Endothelial cell of umbilical vein (primary cell): Measurements from ENCODE around the gene CD101. TPM values are rescaled to one million over a fixed set of nuclear protein-coding genes. Genes with fewer than 3 reads are reported as not detected.

Experiments
- BruUV-seq: library from RNA; stranded (reverse); fragments of 400-500 nt; replicated peaks from 2 replicates; lab custom pipeline; 2021; lab: Mats Ljungman, UMichigan
- CTCF ChIA-PET: fragments of 300-600, 350-600 bp; sonication (Branson Sonifier 250); formaldehyde crosslinking; loops from one replicate; lab custom pipeline; 2021; ENCODE audit warnings: antibody characterized with exemption, inconsistent platforms; lab: Charles Lee
- POLR2A ChIA-PET: fragments of 300-600, 350-600 bp; sonication (Branson Sonifier 250); formaldehyde crosslinking; loops from one replicate; lab custom pipeline; 2021; ENCODE audit warnings: antibody characterized with exemption, inconsistent platforms; lab: Charles Lee
- DNase-seq: peaks from one replicate; pipeline ENCODE4 v3.0.0-alpha.2; 2011; ENCODE audit warnings: low read depth, low spot score
- FAIRE-seq: peaks from 2 replicates; lab custom pipeline; 2011; peaks lifted over from hg19 to GRCh38; lab: Jason Lieb, UNC
- H2AFZ ChIP-seq: 2 replicates; pipeline ENCODE4 v1.6.0; 2012; ENCODE audit warnings: low read depth, low read length, control low read depth, inconsistent platforms
- H3K27ac ChIP-seq: 2 replicates; pipeline ENCODE4 v1.5.1; 2011; ENCODE audit warnings: low read depth, mild to moderate bottlenecking, control low read depth, low read length, moderate library complexity; ENCODE audit not compliant: insufficient read depth
- H3K27me3 ChIP-seq, 2 experiments: 2 replicates each; pipeline versions ENCODE4 v1.6.0 to v1.6.1; 2011; ENCODE audit warnings: low read length in 2 of 2, mixed read lengths in 1 of 2; ENCODE audit not compliant: control insufficient read depth in 2 of 2, insufficient read depth in 2 of 2
- H3K36me3 ChIP-seq, 2 experiments: 2 replicates in 1 of 2; 3 replicates in 1 of 2; pipeline ENCODE4 v1.5.1; 2011; ENCODE audit warnings: low read length in 2 of 2, mild to moderate bottlenecking in 1 of 2, moderate library complexity in 1 of 2; ENCODE audit not compliant: control insufficient read depth in 2 of 2, insufficient read depth in 2 of 2; ENCODE audit errors: extremely low read depth in 1 of 2
- H3K4me1 ChIP-seq: 3 replicates; pipeline ENCODE4 v1.5.1; 2011; ENCODE audit warnings: mild to moderate bottlenecking, low read length; ENCODE audit not compliant: control insufficient read depth, insufficient read depth; ENCODE audit errors: extremely low read depth
- H3K4me2 ChIP-seq: 2 replicates; pipeline ENCODE4 v1.6.1; 2011; ENCODE audit warnings: low read length, control low read depth, mixed read lengths; ENCODE audit not compliant: insufficient read depth
- H3K4me3 ChIP-seq, 3 experiments: fragments of 200-600 bp in 1 of 3; sonication (generic), shearing (Covaris generic) in 1 of 3; replicated peaks in 1 of 3; 2 replicates each; pipeline ENCODE4 v1.5.1; 2011 to 2016; ENCODE audit warnings: control low read depth in 3 of 3, low read length in 3 of 3, mild to moderate bottlenecking in 2 of 3, inconsistent platforms in 1 of 3, low read depth in 1 of 3, moderate library complexity in 1 of 3; ENCODE audit not compliant: insufficient read depth in 1 of 3
- H3K79me2 ChIP-seq: 2 replicates; pipeline ENCODE4 v1.6.0; 2012; ENCODE audit warnings: low read length, inconsistent platforms; ENCODE audit not compliant: control insufficient read depth, insufficient read depth
- H3K9ac ChIP-seq: replicated peaks from 2 replicates; pipeline ENCODE3; 2011; ENCODE audit warnings: low read length, control low read depth; ENCODE audit not compliant: insufficient read depth; ENCODE audit errors: extremely low read depth
- H3K9me1 ChIP-seq: replicated peaks from 3 replicates; pipeline ENCODE4 v1.6.0; 2011; ENCODE audit warnings: mild to moderate bottlenecking, low read length; ENCODE audit not compliant: control insufficient read depth, insufficient read depth; ENCODE audit errors: extremely low read depth
- H3K9me3 ChIP-seq: replicated peaks from 2 replicates; pipeline ENCODE4 v1.5.1; 2012; ENCODE audit warnings: low read length, inconsistent platforms; ENCODE audit not compliant: control insufficient read depth, insufficient read depth
- H4K20me1 ChIP-seq: replicated peaks from 2 replicates; pipeline ENCODE3; 2011; ENCODE audit warnings: mild to moderate bottlenecking, low read length; ENCODE audit not compliant: control insufficient read depth, insufficient read depth; ENCODE audit errors: extremely low read depth
- EZH2 ChIP-seq: IDR thresholded peaks from 2 replicates; pipeline ENCODE4 v1.6.1; 2012; ENCODE audit warnings: borderline replicate concordance, low read depth, mild to moderate bottlenecking, moderate library complexity, low read length, inconsistent platforms; ENCODE audit not compliant: severe bottlenecking
- FOS ChIP-seq: IDR thresholded peaks from 2 replicates; pipeline ENCODE4 v1.6.1; 2011; ENCODE audit warnings: mild to moderate bottlenecking, low read length, moderate library complexity, borderline replicate concordance; ENCODE audit not compliant: insufficient read depth
- GATA2 ChIP-seq: IDR thresholded peaks from 2 replicates; pipeline ENCODE4 v1.7.0; 2011; ENCODE audit warnings: low read depth, mild to moderate bottlenecking, moderate library complexity, mixed read lengths, low read length; ENCODE audit not compliant: insufficient read length, insufficient read depth
- JUN ChIP-seq: IDR thresholded peaks from 2 replicates; pipeline ENCODE4 v1.6.1; 2011; ENCODE audit warnings: borderline replicate concordance, low read depth; ENCODE audit not compliant: insufficient read length, insufficient read depth
- MYC ChIP-seq: IDR thresholded peaks from one replicate; pipeline ENCODE4 v1.6.1; 2011; ENCODE audit warnings: mild to moderate bottlenecking, low read depth, low read length
- POLR2A ChIP-seq: IDR thresholded peaks from 2 replicates; pipeline ENCODE4 v1.6.1; 2012; ENCODE audit warnings: low read depth, mild to moderate bottlenecking, control low read depth, low read length
- POLR2AphosphoS5 ChIP-seq: IDR thresholded peaks from 2 replicates; pipeline ENCODE4 v1.6.1; 2012; ENCODE audit warnings: low read depth, mild to moderate bottlenecking, control low read depth, low read length, moderate library complexity; ENCODE audit not compliant: insufficient read depth
- dilution Hi-C: fragments of 300-500 bp; cut with MboI; formaldehyde crosslinking; loops from one replicate; pipeline ENCODE4 v1.15.0; 2019; ENCODE audit warnings: low sequenced_read_pairs; ENCODE audit not compliant: extremely low pct_ligation_motif_present
- intact Hi-C: fragments of 100-400 bp; cut with micrococcal nuclease; formaldehyde crosslinking; loops from one replicate; pipeline ENCODE4 v1.10.0; 2022
- polyA plus RNA-seq, 4 experiments: library from polyadenylated mRNA; depleted of rRNA in 3 of 4; stranded (reverse) in 3 of 4; unstranded in 1 of 4; fragments of >200 nt; gene quantifications; 2 replicates each; pipeline versions ENCODE4 v1.2.1 to v1.2.3, GENCODE V29; 2011 to 2012; ENCODE audit warnings: missing spikeins in 1 of 4
- total RNA-seq: library from RNA; stranded (reverse); gene quantifications from 2 replicates; pipeline ENCODE4 v1.2.3, GENCODE V29; 2021
- TF ChIP-seq, protein P1 (sequence below), 2 donors: IDR thresholded peaks; 1 replicate in 1 of 2; 2 replicates in 1 of 2; pipeline ENCODE4 v1.5.1; 2011; ENCODE audit warnings: low read length in 2 of 2, mild to moderate bottlenecking in 2 of 2, moderate library complexity in 2 of 2, control low read depth in 1 of 2, inconsistent platforms in 1 of 2, low read depth in 1 of 2; ENCODE audit not compliant: insufficient read depth in 1 of 2; ENCODE audit errors: extremely low read depth in 1 of 2
- TF ChIP-seq, protein P2 (sequence below): IDR thresholded peaks from 2 replicates; pipeline ENCODE4 v1.6.1; 2011; ENCODE audit not compliant: insufficient read depth, insufficient read length

Gene CD101
- total and polyA plus RNA-seq, 2 donors (not counting 3 experiments of a cell fraction or from before 2014, with no cell fraction given), result 0.04 to 0.97 TPM

- Histone ChIP-seq H3K36me3 (no peaks in the 10 kb centered on the region), H3K9ac (no peak overlapping the region), H2AFZ (no peak overlapping the region), H3K4me1 (peaks cover 4% of the 10 kb centered on the region), H3K4me3 (no peak overlapping the region), H3K27ac (no peak overlapping the region), H3K79me2 (no peaks in the 10 kb centered on the region), H3K9me1 (no peaks in the 10 kb centered on the region), H3K27me3 (peaks cover 2% of the 10 kb centered on the region in 2 experiments), H4K20me1 (no peaks in the 10 kb centered on the region), H3K4me2 (no peak overlapping the region), H3K9me3 (no peaks in the 10 kb centered on the region)
- DNase-seq (no peak), FAIRE-seq (no peak)
- no TSS peak for BruUV-seq
- intact Hi-C loops, result no loop called here
- ChIA-PET POLR2A (no interaction called here), CTCF (interaction anchor here (0.9 to 1.4 kb wide), 2 partner anchors 11 to 13 kb away, joined by 3 read pairs; no protein-coding TSS in a partner anchor)
- dilution Hi-C loops, result no loop called here
- TF ChIP-seq JUN (no peak), FOS (no peak), EZH2 (no peak)
Observed at GRCh38 chr1:117038236-117038635, 36.7 kb downstream of the CD101 start.

DNA sequence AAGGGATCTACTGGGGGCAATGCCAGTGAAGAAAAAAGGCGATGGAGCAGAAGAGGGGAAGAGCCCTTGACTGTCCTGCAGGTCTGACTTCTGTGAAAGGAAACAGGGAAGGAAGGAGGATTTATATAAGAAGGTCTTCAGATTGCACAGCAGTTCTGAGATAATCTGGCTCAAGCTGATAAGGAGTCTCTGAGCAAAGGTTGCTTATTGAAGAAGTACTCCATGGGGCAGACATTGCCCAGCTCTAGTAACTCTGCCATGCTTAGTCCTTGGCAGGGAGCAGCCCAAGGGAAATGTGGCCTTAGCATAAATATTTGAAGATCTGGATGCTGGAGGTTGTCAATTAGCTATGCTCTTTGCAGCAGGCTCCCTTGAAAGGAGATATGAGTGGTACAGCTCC, 42.7 kb downstream of the CD101 start:
- Histone ChIP-seq H3K4me2 (no peak overlapping the region), H3K9me1 (no peaks in the 10 kb centered on the region), H3K9me3 (no peaks in the 10 kb centered on the region), H3K27ac (no peak overlapping the region), H2AFZ (no peak overlapping the region), H3K4me3 (no peak overlapping the region), H3K4me1 (no peaks in the 10 kb centered on the region), H3K36me3 (no peaks in the 10 kb centered on the region), H3K79me2 (no peaks in the 10 kb centered on the region), H3K9ac (no peak overlapping the region), H3K27me3 (peaks cover 0 to 2% of the 10 kb centered on the region in 2 experiments), H4K20me1 (no peaks in the 10 kb centered on the region)
- CTCF ChIA-PET, result interaction anchor here (1.2 kb wide), 1 partner anchor 307 kb away, joined by 5 read pairs; no protein-coding TSS in a partner anchor
- no peak for DNase-seq
- no peak for FAIRE-seq
- dilution Hi-C loops (no loop called here), intact Hi-C loops (loop anchor here (5.0 kb wide), 1 partner anchor 127 kb away; no protein-coding TSS in a partner anchor)
- POLR2A ChIA-PET, result no interaction called here
- TF ChIP-seq MYC (no peak), JUN (no peak), EZH2 (no peak), GATA2 (no peak), POLR2AphosphoS5 (no peak), FOS (no peak), POLR2A (no peak)
- TF ChIP-seq, protein P1, sequence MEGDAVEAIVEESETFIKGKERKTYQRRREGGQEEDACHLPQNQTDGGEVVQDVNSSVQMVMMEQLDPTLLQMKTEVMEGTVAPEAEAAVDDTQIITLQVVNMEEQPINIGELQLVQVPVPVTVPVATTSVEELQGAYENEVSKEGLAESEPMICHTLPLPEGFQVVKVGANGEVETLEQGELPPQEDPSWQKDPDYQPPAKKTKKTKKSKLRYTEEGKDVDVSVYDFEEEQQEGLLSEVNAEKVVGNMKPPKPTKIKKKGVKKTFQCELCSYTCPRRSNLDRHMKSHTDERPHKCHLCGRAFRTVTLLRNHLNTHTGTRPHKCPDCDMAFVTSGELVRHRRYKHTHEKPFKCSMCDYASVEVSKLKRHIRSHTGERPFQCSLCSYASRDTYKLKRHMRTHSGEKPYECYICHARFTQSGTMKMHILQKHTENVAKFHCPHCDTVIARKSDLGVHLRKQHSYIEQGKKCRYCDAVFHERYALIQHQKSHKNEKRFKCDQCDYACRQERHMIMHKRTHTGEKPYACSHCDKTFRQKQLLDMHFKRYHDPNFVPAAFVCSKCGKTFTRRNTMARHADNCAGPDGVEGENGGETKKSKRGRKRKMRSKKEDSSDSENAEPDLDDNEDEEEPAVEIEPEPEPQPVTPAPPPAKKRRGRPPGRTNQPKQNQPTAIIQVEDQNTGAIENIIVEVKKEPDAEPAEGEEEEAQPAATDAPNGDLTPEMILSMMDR (IDR thresholded peaks at IDR 0.05; ENCODE audit: extremely low read depth in 1 of 2, insufficient read depth in 1 of 2, low read depth in 1 of 2, low read length in 2 of 2), result no peak
- TF ChIP-seq, protein P2, sequence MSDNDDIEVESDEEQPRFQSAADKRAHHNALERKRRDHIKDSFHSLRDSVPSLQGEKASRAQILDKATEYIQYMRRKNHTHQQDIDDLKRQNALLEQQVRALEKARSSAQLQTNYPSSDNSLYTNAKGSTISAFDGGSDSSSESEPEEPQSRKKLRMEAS, result no peak
- BruUV-seq, result no TSS peak
